Activated CD4-positive, alpha-beta T cell treated with anti-CD3 and anti-CD28 coated beads for 24 hours (primary cell): ENCODE measurements around the gene ZSCAN26.
"Not testable (repeated sequence)": the region's sequence is repeated elsewhere in the genome, so short reads cannot be mapped to it uniquely, and the experiment has no call there.

Source experiments
- DNase-seq, 2 donors: peaks; one replicate each; pipeline ENCODE4 v3.0.0-alpha.2; 2020; ENCODE audit warnings: low read depth in 2 of 2

Gene ZSCAN26

GRCh38 chr6:28257042-28257441 lies 9.9 kb upstream of the ZSCAN26 start:
- DNase-seq: no peak

GRCh38 chr6:28258877-28259777 lies 7.8 kb upstream of the ZSCAN26 start, which contains the start of gene NKAPL:
Gene NKAPL, plus strand, starts transcription at chr6:28259297. Its CDS starts 75 bp downstream, at chr6:28259372.
- peak; percentile 51 to 58 for DNase-seq

- no peak for DNase-seq
Measured at GRCh38 chr6:28263922-28264321, 3.0 kb upstream of the ZSCAN26 start.

- no peak for DNase-seq
Measured at GRCh38 chr6:28264834-28265401, 2.0 kb upstream of the ZSCAN26 start.

GRCh38 chr6:28266563-28266961 lies 381 bp upstream of the ZSCAN26 start:
- DNase-seq: no peak

GRCh38 chr6:28267695-28268059 lies 734 bp downstream of the ZSCAN26 start:
- no peak for DNase-seq

GRCh38 chr6:28269492-28269891 lies 2.5 kb downstream of the ZSCAN26 start:
- no peak for DNase-seq

GRCh38 chr6:28274888-28275287 lies 7.9 kb downstream of the ZSCAN26 start:
- no peak for DNase-seq

- DNase-seq: no peak
Measured at GRCh38 chr6:28277746-28278145, 10.8 kb downstream of the ZSCAN26 start.

- DNase-seq: no peak
Measured at GRCh38 chr6:28280595-28281287, 13.8 kb downstream of the ZSCAN26 start.

- peak in 1 of 2 donors; percentile 50 for DNase-seq
Measured at GRCh38 chr6:28281288-28282064, 14.5 kb downstream of the ZSCAN26 start, which contains the start of gene PGBD1. Gene PGBD1, plus strand, starts transcription at chr6:28281572. Its CDS starts 2,242 bp downstream, at chr6:28283814.

- DNase-seq: no peak
Measured at GRCh38 chr6:28282926-28283325, 16.0 kb downstream of the ZSCAN26 start.

GRCh38 chr6:28291573-28291972 lies 24.6 kb downstream of the ZSCAN26 start:
- DNase-seq: no peak

GRCh38 chr6:28295326-28295725 lies 28.4 kb downstream of the ZSCAN26 start:
- no peak for DNase-seq

GRCh38 chr6:28296520-28297060 lies 29.6 kb downstream of the ZSCAN26 start:
- DNase-seq: no peak

- DNase-seq: no peak
Measured at GRCh38 chr6:28303570-28303969, 36.6 kb downstream of the ZSCAN26 start.

GRCh38 chr6:28306363-28306762 lies 39.4 kb downstream of the ZSCAN26 start:
- DNase-seq: not testable (repeated sequence)

GRCh38 chr6:28311139-28311823 lies 44.3 kb downstream of the ZSCAN26 start:
- DNase-seq: no peak

GRCh38 chr6:28312939-28313338 lies 46.0 kb downstream of the ZSCAN26 start:
- DNase-seq: no peak

GRCh38 chr6:28315628-28316027 lies 48.7 kb downstream of the ZSCAN26 start:
- DNase-seq: no peak

GRCh38 chr6:28317866-28318265 lies 50.9 kb downstream of the ZSCAN26 start:
- not testable (repeated sequence) for DNase-seq
